WI38 (cell line): Measurements from ENCODE around the gene CENPL.
"Not testable (repeated sequence)": the region's sequence is repeated elsewhere in the genome, so short reads cannot be mapped to it uniquely, and the experiment has no call there.

Experiments used
- H3K4me3 ChIP-seq: 2 replicates; pipeline ENCODE4 v1.5.1; 2011; ENCODE audit warnings: low read depth, mild to moderate bottlenecking, control low read depth, low read length
- CTCF ChIP-seq: IDR thresholded peaks from 2 replicates; pipeline ENCODE4 v1.5.1; 2012; ENCODE audit warnings: low read depth, mild to moderate bottlenecking, control low read depth, low read length

The CENPL gene

DNA sequence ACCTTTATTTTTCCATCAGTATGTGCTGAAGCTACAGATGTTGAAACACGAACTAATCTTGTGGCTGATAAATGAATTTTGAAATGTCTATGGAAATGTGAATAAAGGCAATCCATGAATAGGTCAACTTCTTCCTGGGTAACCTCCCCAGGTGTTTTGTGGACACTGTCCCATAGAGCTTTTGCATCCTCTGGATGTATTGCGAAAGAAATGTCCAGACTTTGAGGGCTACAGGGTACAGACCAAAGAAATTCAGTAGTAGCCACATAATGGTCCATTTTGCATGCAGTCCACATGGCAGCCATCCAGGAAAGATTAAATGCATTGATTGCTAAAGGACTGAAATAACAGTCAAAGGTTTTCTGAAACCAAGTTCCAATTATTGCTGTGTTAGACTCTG is 21.7 kb downstream of the CENPL start:
- no peak for TF ChIP-seq CTCF
- H3K4me3 ChIP-seq = no peak overlapping the region

DNA sequence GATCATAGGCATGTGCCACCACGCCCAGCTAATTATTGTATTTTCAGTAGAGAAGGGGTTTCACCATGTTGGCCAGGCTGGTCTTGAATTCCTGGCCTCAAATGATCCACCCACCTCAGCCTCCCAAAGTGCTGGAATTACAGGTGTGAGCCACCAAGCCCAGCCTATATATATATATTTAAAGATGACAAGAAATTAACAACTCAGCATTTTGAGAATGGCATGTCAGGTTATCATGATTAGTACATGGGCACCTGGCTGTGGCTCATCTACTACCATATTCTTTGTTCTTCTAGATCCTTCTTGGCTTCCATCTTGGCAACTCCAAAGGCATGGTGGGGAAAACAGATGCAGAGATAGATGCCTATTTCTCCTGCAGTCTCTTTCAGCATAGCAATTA is 24.7 kb downstream of the CENPL start:
- H3K4me3 ChIP-seq = not testable (repeated sequence)

DNA sequence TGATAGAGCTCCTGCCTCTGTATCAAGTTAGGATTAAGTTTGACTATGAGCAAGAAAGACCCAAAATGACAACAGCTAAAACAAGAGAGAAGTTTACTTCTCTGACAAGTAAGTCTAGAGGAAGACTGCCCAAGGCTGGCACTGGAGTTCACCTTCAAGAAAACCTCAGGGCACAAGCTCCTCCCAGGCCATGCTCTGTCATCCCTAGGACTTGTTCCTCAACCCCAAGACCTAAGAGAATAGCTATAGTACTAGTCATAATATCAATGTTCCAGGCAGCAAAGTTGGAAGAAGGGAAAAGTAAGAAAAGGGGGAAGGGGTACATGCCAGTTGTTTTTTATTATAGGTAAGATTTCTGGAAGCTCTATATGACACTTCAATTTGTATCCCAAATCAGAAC is 26.6 kb downstream of the CENPL start:
- H3K4me3 ChIP-seq = no peak overlapping the region
- TF ChIP-seq CTCF = no peak

DNA sequence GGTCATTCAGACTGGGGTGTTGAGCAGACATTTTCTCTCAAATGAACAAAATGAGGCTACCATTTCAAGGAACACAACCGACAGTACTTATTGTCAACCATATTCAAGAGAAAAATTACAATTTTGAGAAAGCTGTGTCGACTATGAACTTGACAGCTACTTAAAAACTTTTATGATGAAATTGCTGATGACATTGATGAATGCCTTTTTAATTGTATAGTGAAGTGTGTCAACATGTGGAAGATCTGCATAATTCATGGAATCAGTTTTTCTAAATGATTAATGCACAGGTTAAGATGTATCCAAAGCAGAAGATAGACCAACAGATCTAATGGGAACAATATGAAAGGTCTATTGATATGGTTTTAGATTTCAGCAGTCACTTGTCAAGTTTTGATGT is 34.8 kb downstream of the CENPL start:
- no peak for TF ChIP-seq CTCF
- H3K4me3 ChIP-seq = no peak overlapping the region

DNA sequence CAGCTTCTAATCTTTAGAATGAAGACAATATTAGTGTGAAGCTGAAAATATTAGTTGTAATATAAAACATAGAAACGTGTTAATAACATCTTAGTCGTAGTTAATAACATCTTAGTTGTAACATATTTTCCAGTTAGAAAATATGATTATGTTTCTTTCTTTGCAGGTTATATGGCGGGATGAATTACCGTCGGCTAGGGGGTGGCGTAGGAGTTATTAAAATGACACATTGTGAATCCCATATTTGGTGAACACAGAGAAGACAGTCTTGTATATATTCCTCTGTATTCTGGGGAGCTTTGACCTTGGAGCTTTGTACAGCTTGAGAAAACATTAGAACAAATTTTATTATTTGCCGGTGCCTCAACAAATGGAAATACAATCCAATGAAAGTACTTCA is 39.7 kb downstream of the CENPL start:
- TF ChIP-seq CTCF = no peak
- no peak overlapping the region for H3K4me3 ChIP-seq

GRCh38 chr1:173779936-173780335 is 44.7 kb downstream of the CENPL start:
- TF ChIP-seq CTCF = no peak

DNA sequence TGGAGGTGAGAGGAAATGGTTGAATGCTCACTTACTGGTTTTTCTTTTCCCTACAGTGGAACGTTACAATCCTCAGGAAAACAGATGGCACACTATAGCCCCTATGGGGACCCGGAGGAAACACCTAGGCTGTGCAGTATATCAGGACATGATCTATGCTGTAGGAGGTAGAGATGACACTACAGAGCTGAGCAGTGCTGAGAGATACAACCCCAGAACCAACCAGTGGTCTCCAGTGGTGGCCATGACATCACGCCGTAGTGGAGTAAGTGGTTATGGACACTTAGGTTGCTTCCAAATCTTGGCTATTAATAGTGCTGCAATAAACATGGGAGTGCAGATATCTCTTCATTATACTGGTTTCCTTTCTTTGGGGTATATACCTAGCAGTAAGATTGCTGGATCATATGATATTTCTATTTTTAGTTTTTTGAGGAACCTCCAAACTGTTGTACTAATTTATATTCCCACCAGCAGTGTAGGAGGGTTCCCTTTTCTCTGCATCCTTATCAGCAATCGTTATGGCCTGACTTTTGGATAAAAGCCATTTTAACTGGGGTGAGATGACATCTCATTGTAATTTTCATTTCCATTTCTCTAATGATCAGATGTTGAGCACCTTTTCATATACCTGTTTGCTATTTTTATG is 49.0 kb downstream of the CENPL start:
- no peak overlapping the region for H3K4me3 ChIP-seq
- TF ChIP-seq CTCF = no peak

More at GRCh38 chr1:173779936-173780335, 44.7 kb downstream of the CENPL start:
- no peak overlapping the region for H3K4me3 ChIP-seq

- no peak for TF ChIP-seq CTCF
- no peak overlapping the region for H3K4me3 ChIP-seq
These were observed 53.1 kb downstream of the CENPL start for GRCh38 chr1:173771560-173771959.

- H3K4me3 ChIP-seq = not testable (repeated sequence)
These were observed 54.4 kb downstream of the CENPL start for GRCh38 chr1:173770330-173770729.
